ENCODE results near the gene P2RY10. TPM values are rescaled to one million over a fixed set of nuclear protein-coding genes. Genes with fewer than 3 reads are reported as not detected.

Gene P2RY10
- total and polyA plus RNA-seq, 4 donors = 0.14 to 6.3 (median 1.0) TPM

DNA sequence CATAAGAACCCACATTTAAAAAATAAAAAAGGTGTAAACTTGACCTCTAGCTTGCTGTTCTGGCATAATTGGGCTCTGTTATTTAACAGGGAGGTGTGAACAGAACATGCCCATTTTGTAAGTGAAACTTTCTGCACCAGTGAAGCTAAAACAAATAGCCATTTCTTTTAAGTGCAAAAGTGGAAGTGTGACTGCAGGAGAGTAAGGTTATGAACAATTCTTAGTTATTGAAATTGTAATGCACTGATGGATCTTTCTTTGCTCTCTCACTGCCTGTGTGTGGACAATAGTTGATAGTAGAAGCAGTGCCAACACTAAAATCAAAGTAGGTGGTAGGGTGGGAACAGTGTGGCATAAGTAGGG, 12.6 kb downstream of the P2RY10 start:
- Histone ChIP-seq H3K27ac (ENCODE audit: low read depth in 1 of 2, low read length in 1 of 2) (no peak overlapping the region), H3K9me3 (ENCODE audit: control insufficient read depth in 4 of 4, insufficient read depth in 3 of 4, low read length in 3 of 4) (no peaks in the 10 kb centered on the region), H3K9ac (ENCODE audit: insufficient read depth in 1 of 2, low read length in 2 of 2) (no peak overlapping the region), H3K36me3 (ENCODE audit: control insufficient read depth in 4 of 4, insufficient read depth in 4 of 4, low read length in 4 of 4) (no peaks in the 10 kb centered on the region), H3K27me3 (ENCODE audit: control insufficient read depth in 3 of 3, insufficient read depth in 3 of 3, low read length in 2 of 3) (no peaks in the 10 kb centered on the region), H3K4me1 (ENCODE audit: control insufficient read depth in 5 of 5, insufficient read depth in 5 of 5, low read length in 5 of 5) (no peaks in the 10 kb centered on the region), H3K4me3 (no peak overlapping the region)
- DNase-seq (no peak), ATAC-seq (ENCODE audit: insufficient read depth, low FRiP score) (no peak)
- TF ChIP-seq, protein P1, sequence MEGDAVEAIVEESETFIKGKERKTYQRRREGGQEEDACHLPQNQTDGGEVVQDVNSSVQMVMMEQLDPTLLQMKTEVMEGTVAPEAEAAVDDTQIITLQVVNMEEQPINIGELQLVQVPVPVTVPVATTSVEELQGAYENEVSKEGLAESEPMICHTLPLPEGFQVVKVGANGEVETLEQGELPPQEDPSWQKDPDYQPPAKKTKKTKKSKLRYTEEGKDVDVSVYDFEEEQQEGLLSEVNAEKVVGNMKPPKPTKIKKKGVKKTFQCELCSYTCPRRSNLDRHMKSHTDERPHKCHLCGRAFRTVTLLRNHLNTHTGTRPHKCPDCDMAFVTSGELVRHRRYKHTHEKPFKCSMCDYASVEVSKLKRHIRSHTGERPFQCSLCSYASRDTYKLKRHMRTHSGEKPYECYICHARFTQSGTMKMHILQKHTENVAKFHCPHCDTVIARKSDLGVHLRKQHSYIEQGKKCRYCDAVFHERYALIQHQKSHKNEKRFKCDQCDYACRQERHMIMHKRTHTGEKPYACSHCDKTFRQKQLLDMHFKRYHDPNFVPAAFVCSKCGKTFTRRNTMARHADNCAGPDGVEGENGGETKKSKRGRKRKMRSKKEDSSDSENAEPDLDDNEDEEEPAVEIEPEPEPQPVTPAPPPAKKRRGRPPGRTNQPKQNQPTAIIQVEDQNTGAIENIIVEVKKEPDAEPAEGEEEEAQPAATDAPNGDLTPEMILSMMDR (IDR thresholded peaks at IDR 0.05; ENCODE audit: control extremely low read depth, extremely low read depth) = no peak

- H3K9ac ChIP-seq (ENCODE audit: insufficient read depth in 1 of 2, low read length in 2 of 2) = no peak overlapping the region
- 66 to 84% methylated on average over 2 of the region's 2 CpGs for WGBS, 2 donors
- no peak for ATAC-seq (ENCODE audit: insufficient read depth, low FRiP score)
Measured at GRCh38 chrX:78958419-78959116, 13.4 kb downstream of the P2RY10 start.

DNA sequence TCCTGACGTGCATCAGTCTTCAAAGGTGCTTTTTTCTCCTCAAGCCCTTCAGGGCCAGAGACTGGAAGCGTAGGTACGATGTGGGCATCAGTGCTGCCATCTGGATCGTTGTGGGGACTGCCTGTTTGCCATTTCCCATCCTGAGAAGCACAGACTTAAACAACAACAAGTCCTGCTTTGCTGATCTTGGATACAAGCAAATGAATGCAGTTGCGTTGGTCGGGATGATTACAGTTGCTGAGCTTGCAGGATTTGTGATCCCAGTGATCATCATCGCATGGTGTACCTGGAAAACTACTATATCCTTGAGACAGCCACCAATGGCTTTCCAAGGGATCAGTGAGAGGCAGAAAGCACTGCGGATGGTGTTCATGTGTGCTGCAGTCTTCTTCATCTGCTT, 15.7 kb downstream of the P2RY10 start:
- no peak for DNase-seq
- TF ChIP-seq, protein P1 (IDR thresholded peaks at IDR 0.05; ENCODE audit: control extremely low read depth, extremely low read depth) = no peak
- no peak overlapping the region for H3K4me3 ChIP-seq
- H3K9me3 ChIP-seq (ENCODE audit: control insufficient read depth in 4 of 4, insufficient read depth in 3 of 4, low read length in 3 of 4) = no peaks in the 10 kb centered on the region
- no peaks in the 10 kb centered on the region for H3K27me3 ChIP-seq (ENCODE audit: control insufficient read depth in 3 of 3, insufficient read depth in 3 of 3, low read length in 2 of 3)
- no peak overlapping the region for H3K9ac ChIP-seq (ENCODE audit: insufficient read depth in 1 of 2, low read length in 2 of 2)
- H3K4me1 ChIP-seq (ENCODE audit: control insufficient read depth in 5 of 5, insufficient read depth in 5 of 5, low read length in 5 of 5) = no peaks in the 10 kb centered on the region
- ATAC-seq (ENCODE audit: insufficient read depth, low FRiP score) = no peak
- no peak overlapping the region for H3K27ac ChIP-seq (ENCODE audit: low read depth in 1 of 2, low read length in 1 of 2)
- no peaks in the 10 kb centered on the region for H3K36me3 ChIP-seq (ENCODE audit: control insufficient read depth in 4 of 4, insufficient read depth in 4 of 4, low read length in 4 of 4)
- 78 to 95% methylated on average over 8 of the region's 8 CpGs for WGBS, 2 donors

More at GRCh38 chrX:78958419-78959116, 13.4 kb downstream of the P2RY10 start:
- TF ChIP-seq, protein P1 (IDR thresholded peaks at IDR 0.05; ENCODE audit: control extremely low read depth, extremely low read depth) = no peak
- no peak for DNase-seq
- H3K27ac ChIP-seq (ENCODE audit: low read depth in 1 of 2, low read length in 1 of 2) = no peak overlapping the region
- H3K36me3 ChIP-seq (ENCODE audit: control insufficient read depth in 4 of 4, insufficient read depth in 4 of 4, low read length in 4 of 4) = no peaks in the 10 kb centered on the region
- H3K4me1 ChIP-seq (ENCODE audit: control insufficient read depth in 5 of 5, insufficient read depth in 5 of 5, low read length in 5 of 5) = no peaks in the 10 kb centered on the region
- no peaks in the 10 kb centered on the region for H3K9me3 ChIP-seq (ENCODE audit: control insufficient read depth in 4 of 4, insufficient read depth in 3 of 4, low read length in 3 of 4)
- no peaks in the 10 kb centered on the region for H3K27me3 ChIP-seq (ENCODE audit: control insufficient read depth in 3 of 3, insufficient read depth in 3 of 3, low read length in 2 of 3)
- H3K4me3 ChIP-seq = no peak overlapping the region

GRCh38 chrX:78964598-78964997, 19.4 kb downstream of the P2RY10 start:
- no peaks in the 10 kb centered on the region for H3K27me3 ChIP-seq (ENCODE audit: control insufficient read depth in 3 of 3, insufficient read depth in 3 of 3, low read length in 2 of 3)
- H3K4me3 ChIP-seq = no peak overlapping the region
- no peaks in the 10 kb centered on the region for H3K9me3 ChIP-seq (ENCODE audit: control insufficient read depth in 4 of 4, insufficient read depth in 3 of 4, low read length in 3 of 4)
- WGBS, 2 donors = 72 to 95% methylated on average over 3 of the region's 3 CpGs
- no peak for DNase-seq
- H3K36me3 ChIP-seq (ENCODE audit: control insufficient read depth in 4 of 4, insufficient read depth in 4 of 4, low read length in 4 of 4) = no peaks in the 10 kb centered on the region
- ATAC-seq (ENCODE audit: insufficient read depth, low FRiP score) = no peak
- no peaks in the 10 kb centered on the region for H3K4me1 ChIP-seq (ENCODE audit: control insufficient read depth in 5 of 5, insufficient read depth in 5 of 5, low read length in 5 of 5)
- no peak overlapping the region for H3K27ac ChIP-seq (ENCODE audit: low read depth in 1 of 2, low read length in 1 of 2)
- H3K9ac ChIP-seq (ENCODE audit: insufficient read depth in 1 of 2, low read length in 2 of 2) = no peak overlapping the region
- TF ChIP-seq, protein P1 (IDR thresholded peaks at IDR 0.05; ENCODE audit: control extremely low read depth, extremely low read depth) = no peak
